K562 (cell line): Measurements from ENCODE around the gene AGO1. TPM values are rescaled to one million over a fixed set of nuclear protein-coding genes. Genes with fewer than 3 reads are reported as not detected.

ENCODE experiments used
- ATAC-seq: fragments of 200-7000 bp; cut with Tn5 transposase; 3 replicates; pipeline ENCODE4 v1.9.1; 2020; ENCODE audit warnings: moderate library complexity
- BruUV-seq: library from RNA; stranded (reverse); fragments of 400-500 nt; replicated peaks from 2 replicates; lab custom pipeline; 2021; lab: Mats Ljungman, UMichigan
- CTCF ChIA-PET: fragments of 300-600 bp; formaldehyde crosslinking; extraction: SDS; loops from one replicate; lab custom pipeline; 2021; ENCODE audit warnings: low intra/inter-chr PET ratio; lab: Yijun Ruan, JAX
- POLR2A ChIA-PET: fragments of 300-600, 350-650 bp; sonication (Branson Sonifier 250); formaldehyde crosslinking; extraction: SDS; loops from one replicate; lab custom pipeline; 2021; ENCODE audit warnings: antibody characterized with exemption, inconsistent platforms; lab: Yijun Ruan, JAX
- DNase-seq, 4 experiments: peaks; one replicate each; pipeline versions ENCODE4 v3.0.0 to v3.0.0-alpha.2; 2011 to 2018; ENCODE audit warnings: low spot score in 3 of 4, mixed read lengths in 3 of 4; ENCODE audit errors: extremely low read depth in 1 of 4
- FAIRE-seq: peaks from 2 replicates; lab custom pipeline; 2011; peaks lifted over from hg19 to GRCh38; lab: Jason Lieb, UNC
- H2AFZ ChIP-seq: 2 replicates; pipeline ENCODE4 v1.6.0; 2011; ENCODE audit warnings: low read depth, low read length, control low read depth, inconsistent platforms
- H3K27ac ChIP-seq: fragments of 200-600 bp; 3 replicates; pipeline ENCODE4 v1.8.0; 2011; ENCODE audit warnings: low read depth, mild to moderate bottlenecking, control low read depth, inconsistent platforms, low read length, moderate library complexity, mixed read lengths; ENCODE audit errors: extremely low read depth
- H3K27me3 ChIP-seq, 2 experiments: fragments of 300-600 bp in 1 of 2; 2 replicates in 1 of 2; 3 replicates in 1 of 2; pipeline versions ENCODE4 v1.6.0 to v1.8.0; 2011; ENCODE audit warnings: inconsistent platforms in 2 of 2, low read length in 2 of 2, mild to moderate bottlenecking in 1 of 2, mixed read lengths in 1 of 2, moderate library complexity in 1 of 2; ENCODE audit not compliant: control insufficient read depth in 2 of 2, insufficient read depth in 2 of 2
- H3K36me3 ChIP-seq: fragments of 300-600 bp; 3 replicates; pipeline ENCODE4 v1.8.0; 2011; ENCODE audit warnings: mild to moderate bottlenecking, low read length, inconsistent platforms; ENCODE audit not compliant: control insufficient read depth, insufficient read depth
- H3K4me1 ChIP-seq, 2 experiments: fragments of 200-600 bp in 1 of 2; replicated peaks in 1 of 2; 2 replicates in 1 of 2; 3 replicates in 1 of 2; pipeline versions ENCODE4 v1.5.1 to v1.8.0; 2011; ENCODE audit warnings: inconsistent platforms in 2 of 2, low read length in 2 of 2, mild to moderate bottlenecking in 1 of 2, mixed read lengths in 1 of 2, moderate library complexity in 1 of 2; ENCODE audit not compliant: control insufficient read depth in 2 of 2, insufficient read depth in 2 of 2
- H3K4me2 ChIP-seq: 2 replicates; pipeline ENCODE4 v1.6.1; 2011; ENCODE audit warnings: low read length, control low read depth, inconsistent platforms, mixed read lengths; ENCODE audit not compliant: insufficient read depth
- H3K4me3 ChIP-seq: fragments of 200-600 bp; sonication (generic), shearing (Covaris generic); 2 replicates; pipeline ENCODE4 v1.5.1; 2016; ENCODE audit warnings: control low read depth, inconsistent platforms
- H3K79me2 ChIP-seq: fragments of 200-600 bp; 3 replicates; pipeline ENCODE4 v1.8.0; 2011; ENCODE audit warnings: low read length, inconsistent platforms; ENCODE audit not compliant: control insufficient read depth, insufficient read depth
- H3K9ac ChIP-seq, 2 experiments: 2 replicates each; pipeline versions ENCODE4 v1.6.0 to v1.6.1; 2011; ENCODE audit warnings: low read depth in 2 of 2, low read length in 2 of 2, control low read depth in 1 of 2, inconsistent platforms in 1 of 2, mild to moderate bottlenecking in 1 of 2, mixed read lengths in 1 of 2; ENCODE audit not compliant: insufficient read depth in 1 of 2
- H3K9me1 ChIP-seq: one replicate; pipeline ENCODE4 v1.6.0; 2011; ENCODE audit warnings: inconsistent platforms, mild to moderate bottlenecking, low read length, moderate library complexity; ENCODE audit not compliant: control insufficient read depth, insufficient read depth
- H3K9me3 ChIP-seq: replicated peaks from 2 replicates; pipeline ENCODE4 v1.5.1; 2011; ENCODE audit warnings: low read depth, low read length, inconsistent platforms; ENCODE audit not compliant: control insufficient read depth, insufficient read depth
- H4K20me1 ChIP-seq: replicated peaks from 2 replicates; pipeline ENCODE4 v1.6.1; 2011; ENCODE audit warnings: low read length, inconsistent platforms, mixed read lengths; ENCODE audit not compliant: control insufficient read depth, insufficient read depth
- AFF1 ChIP-seq, 2 experiments: fragments of 450-650 bp; IDR thresholded peaks; 2 replicates each; pipeline ENCODE4 v1.6.1; 2018; ENCODE audit warnings: mild to moderate bottlenecking in 2 of 2, low read depth in 1 of 2; ENCODE audit not compliant: partially characterized antibody in 2 of 2
- CEBPG ChIP-seq, 3 experiments: fragments of 200-800 bp in 1 of 3; sonication (Bioruptor generic) in 1 of 3; sonication (generic) in 1 of 3; formaldehyde crosslinking in 1 of 3; IDR thresholded peaks in 2 of 3; conservative IDR thresholded peaks in 1 of 3; 2 replicates each; pipeline versions ENCODE4 v1.6.1 to v1.8.0; 2016 to 2022; ENCODE audit warnings: missing compliant biosample characterization in 2 of 3, missing genetic modification characterization in 2 of 3, mild to moderate bottlenecking in 1 of 3, missing genetic modification reagents in 1 of 3
- ERF ChIP-seq: fragments of 450-650 bp; formaldehyde crosslinking; IDR thresholded peaks from 2 replicates; pipeline ENCODE4 v1.4.0; 2020; ENCODE audit warnings: mild to moderate bottlenecking, mixed read lengths
- FOXJ3 ChIP-seq: sonication (generic); formaldehyde crosslinking; IDR thresholded peaks from 2 replicates; pipeline ENCODE4 v1.4.0; 2020; ENCODE audit warnings: mild to moderate bottlenecking, missing genetic modification reagents
- HDGF ChIP-seq: fragments of 450-650 bp; IDR thresholded peaks from 2 replicates; pipeline ENCODE4 v1.6.1; 2016
- HIVEP1 ChIP-seq: fragments of 250-450 bp; sonication (Bioruptor Pico); IDR thresholded peaks from 2 replicates; pipeline ENCODE4 v1.4.0; 2020; ENCODE audit warnings: mild to moderate bottlenecking
- SMAD1 ChIP-seq: fragments of 150-350 bp; IDR thresholded peaks from 2 replicates; pipeline ENCODE4 v1.6.1; 2014; ENCODE audit warnings: low read length, low read depth; ENCODE audit not compliant: partially characterized antibody
- SMARCA4 ChIP-seq: fragments of 450-650 bp; IDR thresholded peaks from 2 replicates; pipeline ENCODE4 v1.6.1; 2016
- SREBF2 ChIP-seq: sonication (generic); formaldehyde crosslinking; IDR thresholded peaks from 2 replicates; pipeline ENCODE4 v1.4.0; 2020; ENCODE audit warnings: mild to moderate bottlenecking, missing genetic modification reagents
- ZEB2 ChIP-seq: fragments of 450-650 bp; IDR thresholded peaks from 2 replicates; pipeline ENCODE4 v1.6.1; 2016
- ZFX ChIP-seq: sonication (generic); formaldehyde crosslinking; IDR thresholded peaks from 2 replicates; pipeline ENCODE4 v1.8.0; 2022; ENCODE audit warnings: mild to moderate bottlenecking, missing genetic modification reagents, moderate library complexity
- ZNF280B ChIP-seq: fragments of 250-450 bp; sonication (Bioruptor Pico); IDR thresholded peaks from 2 replicates; pipeline ENCODE4 v1.5.1; 2021; ENCODE audit warnings: mild to moderate bottlenecking
- ZNF431 ChIP-seq: sonication (generic); formaldehyde crosslinking; IDR thresholded peaks from 2 replicates; pipeline ENCODE4 v1.8.0; 2022; ENCODE audit warnings: mild to moderate bottlenecking, missing genetic modification reagents
- ZZZ3 ChIP-seq: fragments of 450-650 bp; IDR thresholded peaks from 2 replicates; pipeline ENCODE4 v1.6.1; 2016; ENCODE audit warnings: antibody characterized with exemption, mild to moderate bottlenecking, moderate library complexity
- WGBS: fragments of 100-300 bp; shearing (Covaris generic); methylation state at CpG from one replicate; pipeline ENCODE4 v1.1.6; 2016; ENCODE audit warnings: low coverage, mixed read lengths; ENCODE audit not compliant: insufficient coverage; ENCODE audit errors: missing lambda C conversion rate; 5-methylcytosine and 5-hydroxymethylcytosine counted together
- in situ Hi-C: fragments of 300-500 bp; cut with MboI; formaldehyde crosslinking; loops from 4 replicates; pipeline ENCODE4 v1.15.0; 2018; ENCODE audit warnings: inconsistent platforms, mixed read lengths
- intact Hi-C: fragments of 100-400 bp; cut with micrococcal nuclease; formaldehyde crosslinking; loops from 2 replicates; pipeline ENCODE4 v1.14.2; 2022
- polyA plus RNA-seq, 8 experiments: library from polyadenylated mRNA; depleted of rRNA in 4 of 8; stranded (reverse) in 5 of 8; unstranded in 3 of 8; fragments of >200 nt; fragmentation: Nextera tagmentation in 2 of 8; fragmentation: Illumina TruSeq in 1 of 8; extraction: Ambion mirVana in 2 of 8; extraction: Trizol in 1 of 8; gene quantifications; 2 replicates each; pipeline versions ENCODE4 v1.2.1 to v1.2.3, GENCODE V29; 2011 to 2014; ENCODE audit warnings: inconsistent platforms in 1 of 8, missing spikeins in 1 of 8
- total RNA-seq, 7 experiments: library from RNA; depleted of rRNA in 6 of 7; stranded (reverse); fragments of >200 nt in 6 of 7; fragmentation: Illumina TruSeq in 2 of 7; extraction: Trizol in 2 of 7; gene quantifications; 2 replicates each; pipeline versions ENCODE4 v1.2.1 to v1.2.3, GENCODE V29; 2011 to 2021; ENCODE audit warnings: low replicate concordance in 1 of 7
- TF ChIP-seq, protein P1 (sequence below): fragments of 450-650 bp; IDR thresholded peaks from 2 replicates; pipeline ENCODE4 v1.6.1; 2017; ENCODE audit warnings: mild to moderate bottlenecking, moderate library complexity

Gene AGO1
- total and polyA plus RNA-seq, 9 of the 15 experiments (the other 6 are each of a cell fraction or from before 2014, with no cell fraction given): 7.3 to 64.2 (median 26.0) TPM

DNA sequence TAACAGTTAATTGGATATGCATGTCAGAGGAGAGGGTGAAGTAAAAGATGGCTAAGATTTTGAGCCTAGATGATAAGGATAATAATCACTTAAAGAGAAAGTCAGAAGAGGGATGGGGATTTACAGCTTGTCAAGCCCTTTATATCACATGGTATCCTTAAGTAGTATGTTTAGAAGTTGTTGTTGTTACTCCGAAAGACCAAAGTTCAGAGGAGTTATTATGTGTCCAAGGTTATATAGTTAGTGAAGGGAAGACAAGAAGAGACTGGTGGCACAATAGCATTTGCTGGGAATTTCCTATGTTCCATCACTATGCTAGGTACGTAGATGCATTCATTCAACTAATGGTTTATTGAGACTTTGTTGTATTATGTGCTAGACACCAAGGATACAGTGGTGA, 30.8 kb upstream of the AGO1 start:
- intact Hi-C loops (no loop called here), in situ Hi-C loops (no loop called here)
- ATAC-seq: no peak
- no peak for FAIRE-seq
- TF ChIP-seq ERF (CRISPR knock-in tag): no peak
- TF ChIP-seq ZNF280B (CRISPR knock-in tag): no peak
- no peak for TF ChIP-seq SREBF2
- TF ChIP-seq FOXJ3 (CRISPR knock-in tag): no peak
- no peak for TF ChIP-seq ZEB2
- no peak for TF ChIP-seq AFF1 (IDR thresholded peaks at IDR 0.05; ENCODE audit: low read depth in 1 of 2, partially characterized antibody in 2 of 2)
- TF ChIP-seq HIVEP1: no peak
- TF ChIP-seq, protein P1, sequence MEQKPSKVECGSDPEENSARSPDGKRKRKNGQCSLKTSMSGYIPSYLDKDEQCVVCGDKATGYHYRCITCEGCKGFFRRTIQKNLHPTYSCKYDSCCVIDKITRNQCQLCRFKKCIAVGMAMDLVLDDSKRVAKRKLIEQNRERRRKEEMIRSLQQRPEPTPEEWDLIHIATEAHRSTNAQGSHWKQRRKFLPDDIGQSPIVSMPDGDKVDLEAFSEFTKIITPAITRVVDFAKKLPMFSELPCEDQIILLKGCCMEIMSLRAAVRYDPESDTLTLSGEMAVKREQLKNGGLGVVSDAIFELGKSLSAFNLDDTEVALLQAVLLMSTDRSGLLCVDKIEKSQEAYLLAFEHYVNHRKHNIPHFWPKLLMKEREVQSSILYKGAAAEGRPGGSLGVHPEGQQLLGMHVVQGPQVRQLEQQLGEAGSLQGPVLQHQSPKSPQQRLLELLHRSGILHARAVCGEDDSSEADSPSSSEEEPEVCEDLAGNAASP: no peak
- no peak for TF ChIP-seq ZNF431 (CRISPR knock-in tag)
- TF ChIP-seq ZZZ3: no peak
- TF ChIP-seq SMARCA4: no peak
- TF ChIP-seq HDGF: no peak
- no peak for TF ChIP-seq ZFX (CRISPR knock-in tag)
- TF ChIP-seq CEBPG (CRISPR knock-in tag; IDR thresholded peaks at IDR 0.05): no peak
- TF ChIP-seq CEBPG (tag; conservative IDR thresholded peaks at IDR 0.05 in 1 of 2, IDR thresholded peaks at IDR 0.05 in 1 of 2): no peak
- TF ChIP-seq SMAD1: no peak
- H3K4me3 ChIP-seq: no peak overlapping the region
- no peaks in the 10 kb centered on the region for H3K9me1 ChIP-seq
- no peaks in the 10 kb centered on the region for H3K79me2 ChIP-seq
- H4K20me1 ChIP-seq: no peaks in the 10 kb centered on the region
- CTCF ChIA-PET: no interaction called here
- H2AFZ ChIP-seq: no peak overlapping the region
- BruUV-seq: no TSS peak
- H3K9ac ChIP-seq: no peak overlapping the region
- no peaks in the 10 kb centered on the region; the same call in 2 of the 3 replicates for H3K36me3 ChIP-seq
- no peak overlapping the region for H3K27ac ChIP-seq
- H3K9me3 ChIP-seq: no peaks in the 10 kb centered on the region
- no peak for DNase-seq
- 33% methylated on average over 2 of the region's 2 CpGs for WGBS
- H3K4me2 ChIP-seq: no peak overlapping the region
- no peaks in the 10 kb centered on the region for H3K27me3 ChIP-seq
- POLR2A ChIA-PET: interaction anchor here (0.7 kb wide), 1 partner anchor 475 kb away, joined by 3 read pairs; no protein-coding TSS in a partner anchor
- H3K4me1 ChIP-seq: no peaks in the 10 kb centered on the region
